GM12878 (cell line): ENCODE measurements around the gene NPSR1. TPM values are rescaled to one million over a fixed set of nuclear protein-coding genes. Genes with fewer than 3 reads are reported as not detected.

Source experiments
- ATAC-seq: fragments of 200-7000 bp; cut with Tn5 transposase; 3 replicates; pipeline ENCODE4 v1.9.1; 2020; ENCODE audit warnings: mild to moderate bottlenecking, moderate library complexity
- BruUV-seq: library from RNA; stranded (reverse); fragments of 400-500 nt; replicated peaks from 2 replicates; lab custom pipeline; 2021; lab: Mats Ljungman, UMichigan
- CTCF ChIA-PET: fragments of 300-600 bp; sonication (Branson Sonifier 250); formaldehyde crosslinking; extraction: SDS; loops from one replicate; lab custom pipeline; 2021; ENCODE audit warnings: inconsistent platforms; lab: Yijun Ruan, JAX
- POLR2A ChIA-PET: fragments of 350-600 bp; formaldehyde crosslinking; extraction: SDS; loops from one replicate; lab custom pipeline; 2021; ENCODE audit warnings: inconsistent platforms; lab: Charles Lee
- RAD21 ChIA-PET: fragments of 300-600 bp; sonication (Branson Sonifier 250); formaldehyde crosslinking; loops from one replicate; lab custom pipeline; 2023; ENCODE audit warnings: antibody characterized with exemption; ENCODE audit not compliant: unreplicated experiment; lab: Charles Lee
- SMC1A ChIA-PET: fragments of 300-600 bp; sonication (Branson Sonifier 250); formaldehyde crosslinking; loops from one replicate; lab custom pipeline; 2023; ENCODE audit not compliant: unreplicated experiment, uncharacterized antibody; lab: Charles Lee
- DNase-seq: peaks from one replicate; pipeline ENCODE4 v3.0.0-alpha.2; 2011; ENCODE audit warnings: low read depth, low spot score
- FAIRE-seq: peaks from 3 replicates; lab custom pipeline; 2011; peaks lifted over from hg19 to GRCh38; lab: Jason Lieb, UNC
- H2AFZ ChIP-seq: 2 replicates; pipeline ENCODE4 v1.6.0; 2011; ENCODE audit warnings: low read depth, low read length, control low read depth; ENCODE audit not compliant: control insufficient read depth
- H3K27ac ChIP-seq: 2 replicates; pipeline ENCODE4 v1.5.1; 2011; ENCODE audit warnings: control low read depth; ENCODE audit not compliant: control insufficient read depth, insufficient read depth
- H3K27me3 ChIP-seq, 2 experiments: replicated peaks in 1 of 2; 2 replicates each; pipeline versions ENCODE4 v1.6.0 to v1.6.1; 2011; ENCODE audit warnings: low read length in 1 of 2; ENCODE audit not compliant: control insufficient read depth in 2 of 2, insufficient read depth in 2 of 2
- H3K36me3 ChIP-seq, 2 experiments: 2 replicates each; pipeline ENCODE4 v1.5.1; 2011; ENCODE audit warnings: low read length in 1 of 2; ENCODE audit not compliant: control insufficient read depth in 2 of 2, insufficient read depth in 2 of 2
- H3K4me1 ChIP-seq: 2 replicates; pipeline ENCODE4 v1.6.1; 2011; ENCODE audit warnings: mild to moderate bottlenecking, low read length, moderate library complexity, mixed read lengths; ENCODE audit not compliant: control insufficient read depth, insufficient read depth
- H3K4me2 ChIP-seq: 2 replicates; pipeline ENCODE4 v1.6.0; 2011; ENCODE audit warnings: control low read depth; ENCODE audit not compliant: control insufficient read depth, insufficient read depth
- H3K4me3 ChIP-seq: fragments of 200-600 bp; sonication (generic); 2 replicates; pipeline ENCODE4 v1.5.1; 2016
- H3K79me2 ChIP-seq: 2 replicates; pipeline ENCODE4 v1.6.0; 2011; ENCODE audit warnings: low read length; ENCODE audit not compliant: control insufficient read depth, insufficient read depth
- H3K9ac ChIP-seq: 2 replicates; pipeline ENCODE4 v1.8.0; 2011; ENCODE audit warnings: low read length, control low read depth, mixed read lengths; ENCODE audit not compliant: control insufficient read depth, insufficient read depth
- H3K9me3 ChIP-seq: replicated peaks from 3 replicates; pipeline ENCODE4 v1.5.1; 2011; ENCODE audit warnings: mild to moderate bottlenecking, low read length; ENCODE audit not compliant: control insufficient read depth, insufficient read depth
- H4K20me1 ChIP-seq: 2 replicates; pipeline ENCODE4 v1.6.0; 2011; ENCODE audit not compliant: control insufficient read depth, insufficient read depth
- KLF5 ChIP-seq: fragments of 450-650 bp; IDR thresholded peaks from 2 replicates; pipeline ENCODE4 v1.6.1; 2014; ENCODE audit warnings: mild to moderate bottlenecking; ENCODE audit not compliant: partially characterized antibody
- ZBTB33 ChIP-seq: fragments of 450-650 bp; IDR thresholded peaks from 2 replicates; pipeline ENCODE4 v1.6.1; 2017; ENCODE audit warnings: mild to moderate bottlenecking
- WGBS: methylation state at CpG from one replicate; pipeline ENCODE4 v1.1.6; 2016; ENCODE audit warnings: low lambda C conversion rate; ENCODE audit not compliant: insufficient replicate concordance, insufficient coverage; ENCODE audit errors: missing lambda C conversion rate; 5-methylcytosine and 5-hydroxymethylcytosine counted together
- in situ Hi-C: fragments of 300-500 bp; cut with MboI; formaldehyde crosslinking; loops from 9 replicates; pipeline ENCODE4 v1.14.3; 2018; ENCODE audit warnings: mixed read lengths
- intact Hi-C: fragments of 100-400 bp; cut with micrococcal nuclease; formaldehyde crosslinking; loops from one replicate; pipeline ENCODE4 v1.14.2; 2022; ENCODE audit not compliant: unreplicated experiment
- polyA plus RNA-seq, 11 experiments: library from polyadenylated mRNA; depleted of rRNA in 4 of 11; unstranded in 6 of 11; stranded (reverse) in 5 of 11; fragments of >200 nt; fragmentation: Nextera tagmentation in 4 of 11; fragmentation: Illumina TruSeq in 1 of 11; extraction: Ambion mirVana in 4 of 11; extraction: Trizol in 1 of 11; gene quantifications; 1 replicate in 1 of 11; 2 replicates in 10 of 11; pipeline versions ENCODE4 v1.2.1 to v1.2.3, GENCODE V29; 2011 to 2016; ENCODE audit warnings: inconsistent platforms in 2 of 11, missing spikeins in 2 of 11, low read depth in 1 of 11
- total RNA-seq, 4 experiments: library from RNA; depleted of rRNA in 3 of 4; stranded (reverse); fragments of >200 nt in 3 of 4; fragmentation: Illumina TruSeq in 1 of 4; extraction: Trizol in 1 of 4; gene quantifications; 2 replicates each; pipeline versions ENCODE4 v1.2.1 to v1.2.3, GENCODE V29; 2013 to 2021

NPSR1 gene
- total and polyA plus RNA-seq, 10 of the 15 experiments (the other 5 are each of a cell fraction or from before 2014, with no cell fraction given), result 0.20 TPM; not detected in 9

GRCh38 chr7:34696415-34696814 is 38.4 kb downstream of the NPSR1 start:
- no peak for FAIRE-seq
- H3K79me2 ChIP-seq, result no peaks in the 10 kb centered on the region

More at GRCh38 chr7:34696415-34696814, 38.4 kb downstream of the NPSR1 start:
- in situ Hi-C loops (no loop called here), intact Hi-C loops (no loop called here)
- Histone ChIP-seq H3K4me3 (no peak overlapping the region), H3K9ac (no peak overlapping the region), H3K27me3 (no peaks in the 10 kb centered on the region), H3K36me3 (no peaks in the 10 kb centered on the region), H4K20me1 (no peaks in the 10 kb centered on the region), H3K4me2 (no peak overlapping the region), H3K4me1 (no peaks in the 10 kb centered on the region), H3K27ac (no peak overlapping the region), H2AFZ (no peak overlapping the region), H3K9me3 (no peaks in the 10 kb centered on the region)
- RAD21 ChIA-PET, result no interaction called here
- BruUV-seq, result no TSS peak
- POLR2A ChIA-PET, result no interaction called here
- ATAC-seq (no peak), DNase-seq (no peak)
- CTCF ChIA-PET, result interaction anchor here (0.6 to 1.3 kb wide), 4 partner anchors 11 to 339 kb away, joined by 3 to 6 read pairs (median 4); no protein-coding TSS in a partner anchor
- TF ChIP-seq KLF5 (no peak), ZBTB33 (0 out of 2 replicates have a peak, but pooled peaks have one; percentile 62)
- WGBS, result 96% methylated on average over 1 of the region's 1 CpG
- SMC1A ChIA-PET, result interaction anchor here (0.7 to 2.4 kb wide), 6 partner anchors 9 to 401 kb away, joined by 3 to 10 read pairs (median 3); no protein-coding TSS in a partner anchor
